H9 (cell line): ENCODE measurements around the gene SPANXA1. TPM values are rescaled to one million over a fixed set of nuclear protein-coding genes. Genes with fewer than 3 reads are reported as not detected.
"Not testable (repeated sequence)": the region's sequence is repeated elsewhere in the genome, so short reads cannot be mapped to it uniquely, and the experiment has no call there.

ENCODE experiments used
- DNase-seq: peaks from one replicate; pipeline ENCODE4 v3.0.0-alpha.2; 2017
- H2AFZ ChIP-seq: one replicate; pipeline ENCODE4 v1.6.1; 2013; ENCODE audit warnings: mild to moderate bottlenecking, low read length, control low read depth, moderate library complexity
- H2AK5ac ChIP-seq: 2 replicates; pipeline ENCODE4 v1.6.1; 2013; ENCODE audit warnings: low read length, control low read depth, mixed read lengths; ENCODE audit not compliant: insufficient read length
- H2BK120ac ChIP-seq: one replicate; pipeline ENCODE4 v1.6.1; 2013; ENCODE audit warnings: low read depth, mild to moderate bottlenecking, low read length, control low read depth, inconsistent platforms; ENCODE audit not compliant: poor library complexity, severe bottlenecking
- H2BK12ac ChIP-seq: 2 replicates; pipeline ENCODE4 v1.6.1; 2013; ENCODE audit warnings: low read length, control low read depth, mixed read lengths, low read depth; ENCODE audit not compliant: insufficient read length
- H2BK15ac ChIP-seq: 2 replicates; pipeline ENCODE4 v1.6.1; 2013; ENCODE audit warnings: low read depth, low read length, control low read depth
- H2BK20ac ChIP-seq: one replicate; pipeline ENCODE4 v1.6.1; 2013; ENCODE audit warnings: low read depth, mild to moderate bottlenecking, low read length, control low read depth, inconsistent platforms; ENCODE audit not compliant: poor library complexity, severe bottlenecking
- H2BK5ac ChIP-seq: 2 replicates; pipeline ENCODE4 v1.6.1; 2013; ENCODE audit warnings: low read length, control low read depth, mixed read lengths; ENCODE audit not compliant: insufficient read length
- H3K14ac ChIP-seq: 2 replicates; pipeline ENCODE4 v1.6.1; 2013; ENCODE audit warnings: low read length, control low read depth; ENCODE audit not compliant: insufficient read depth
- H3K18ac ChIP-seq: 2 replicates; pipeline ENCODE4 v1.6.1; 2013; ENCODE audit warnings: low read depth, mild to moderate bottlenecking, mixed read lengths, low read length, control low read depth; ENCODE audit not compliant: insufficient read length
- H3K23ac ChIP-seq: 2 replicates; pipeline ENCODE4 v1.6.1; 2013; ENCODE audit warnings: low read length, control low read depth, mixed read lengths, low read depth; ENCODE audit not compliant: insufficient read length
- H3K23me2 ChIP-seq: 2 replicates; pipeline ENCODE4 v1.6.1; 2013; ENCODE audit warnings: low read depth, mild to moderate bottlenecking, mixed read lengths, low read length, control low read depth; ENCODE audit not compliant: insufficient read length, poor library complexity, severe bottlenecking
- H3K27ac ChIP-seq: 2 replicates; pipeline ENCODE4 v1.5.1; 2013; ENCODE audit warnings: low read length, control low read depth, mixed read lengths, low read depth; ENCODE audit not compliant: insufficient read length
- H3K27me3 ChIP-seq: 2 replicates; pipeline ENCODE4 v1.6.1; 2013; ENCODE audit warnings: low read length, control low read depth, inconsistent platforms; ENCODE audit not compliant: insufficient read depth
- H3K4ac ChIP-seq: 2 replicates; pipeline ENCODE4 v1.6.1; 2013; ENCODE audit warnings: low read depth, mild to moderate bottlenecking, control low read depth, inconsistent platforms, low read length, moderate library complexity
- H3K4me1 ChIP-seq: 2 replicates; pipeline ENCODE4 v1.6.1; 2013; ENCODE audit warnings: low read length, control low read depth, inconsistent platforms; ENCODE audit not compliant: insufficient read depth
- H3K4me2 ChIP-seq: 2 replicates; pipeline ENCODE4 v1.6.1; 2013; ENCODE audit warnings: low read length, control low read depth, mixed read lengths; ENCODE audit not compliant: insufficient read length, insufficient read depth
- H3K56ac ChIP-seq: 2 replicates; pipeline ENCODE4 v1.6.1; 2013; ENCODE audit warnings: low read depth, mild to moderate bottlenecking, mixed read lengths, low read length, control low read depth; ENCODE audit not compliant: insufficient read length
- H3K79me1 ChIP-seq: 2 replicates; pipeline ENCODE4 v1.6.1; 2013; ENCODE audit warnings: low read depth, mild to moderate bottlenecking, moderate library complexity, low read length, control low read depth, inconsistent platforms; ENCODE audit not compliant: insufficient read depth, poor library complexity, severe bottlenecking
- H3K79me2 ChIP-seq: 2 replicates; pipeline ENCODE4 v1.6.1; 2013; ENCODE audit warnings: low read length, control low read depth, inconsistent platforms; ENCODE audit not compliant: insufficient read depth
- H3K9ac ChIP-seq: 2 replicates; pipeline ENCODE4 v1.6.1; 2013; ENCODE audit warnings: low read length, control low read depth, mixed read lengths; ENCODE audit not compliant: insufficient read length; ENCODE audit errors: extremely low read depth
- H3K9me3 ChIP-seq: one replicate; pipeline ENCODE4 v1.6.1; 2013; ENCODE audit warnings: low read depth, low read length, inconsistent platforms; ENCODE audit not compliant: control insufficient read depth
- H3T11ph ChIP-seq: one replicate; pipeline ENCODE4 v1.6.1; 2013; ENCODE audit warnings: mild to moderate bottlenecking, low read length, control low read depth, inconsistent platforms
- H4K20me1 ChIP-seq: one replicate; pipeline ENCODE4 v1.6.1; 2013; ENCODE audit not compliant: control insufficient read depth, insufficient read length, insufficient read depth
- H4K5ac ChIP-seq: 2 replicates; pipeline ENCODE4 v1.6.1; 2013; ENCODE audit warnings: low read depth, mild to moderate bottlenecking, mixed read lengths, low read length, control low read depth; ENCODE audit not compliant: insufficient read length
- H4K8ac ChIP-seq: replicated peaks from 2 replicates; pipeline ENCODE4 v1.6.1; 2013; ENCODE audit warnings: low read length, control low read depth, mixed read lengths, low read depth; ENCODE audit not compliant: insufficient read length
- H4K91ac ChIP-seq: 2 replicates; pipeline ENCODE4 v1.6.1; 2013; ENCODE audit warnings: low read depth, mild to moderate bottlenecking, moderate library complexity, mixed read lengths, low read length, control low read depth; ENCODE audit not compliant: insufficient read length
- H3K27ac Mint-ChIP-seq, 3 experiments: 2 replicates in 2 of 3; 3 replicates in 1 of 3; pipeline ENCODE4 v1.8.0; 2020 to 2021; ENCODE audit warnings: mixed read lengths in 3 of 3, mild to moderate bottlenecking in 1 of 3, moderate library complexity in 1 of 3
- H3K27me3 Mint-ChIP-seq: 2 replicates; pipeline ENCODE4 v1.8.0; 2021; ENCODE audit warnings: low read depth, mild to moderate bottlenecking, moderate library complexity, mixed read lengths
- H3K36me3 Mint-ChIP-seq, 3 experiments: 2 replicates in 2 of 3; 3 replicates in 1 of 3; pipeline ENCODE4 v1.8.0; 2020 to 2021; ENCODE audit warnings: low read depth in 3 of 3, mixed read lengths in 3 of 3; ENCODE audit not compliant: insufficient read depth in 1 of 3
- H3K4me1 Mint-ChIP-seq, 2 experiments: 2 replicates each; pipeline ENCODE4 v1.8.0; 2020; ENCODE audit warnings: mixed read lengths in 2 of 2
- H3K4me3 Mint-ChIP-seq, 2 experiments: 2 replicates in 1 of 2; 3 replicates in 1 of 2; pipeline ENCODE4 v1.8.0; 2020 to 2021; ENCODE audit warnings: mild to moderate bottlenecking in 2 of 2, mixed read lengths in 2 of 2, moderate library complexity in 1 of 2
- H3K9me3 Mint-ChIP-seq, 2 experiments: 2 replicates in 1 of 2; 3 replicates in 1 of 2; pipeline ENCODE4 v1.8.0; 2020; ENCODE audit warnings: mild to moderate bottlenecking in 2 of 2, mixed read lengths in 2 of 2, moderate library complexity in 1 of 2
- CTCF ChIP-seq: fragments of 200-600 bp; sonication (generic); conservative IDR thresholded peaks from 3 replicates; pipeline ENCODE4 v1.8.0; 2021; ENCODE audit warnings: antibody characterized with exemption, mild to moderate bottlenecking
- WGBS: extraction: QIAGEN DNeasy Blood & Tissue Kit; methylation state at CpG from one replicate; pipeline ENCODE4 v1.1.7; 2013; ENCODE audit warnings: missing lambda C conversion rate, low lambda C conversion rate, mixed read lengths; ENCODE audit not compliant: insufficient read length; ENCODE audit errors: extremely low coverage; 5-methylcytosine and 5-hydroxymethylcytosine counted together
- total RNA-seq: library from RNA; stranded (reverse); gene quantifications from 2 replicates; pipeline ENCODE4 v1.2.1, GENCODE V29; 2021

The SPANXA1 gene
- total RNA-seq, 1 experiment from 2014 or later: not detected

- no peak overlapping the region for H3T11ph ChIP-seq
- no peak overlapping the region for H3K27ac Mint-ChIP-seq
- H4K20me1 ChIP-seq: no peaks in the 10 kb centered on the region
- H3K4me1 Mint-ChIP-seq: peaks cover 0 to 5% of the 10 kb centered on the region in 2 experiments; a peak in 1 of 4 replicates
- H3K36me3 Mint-ChIP-seq: 0 out of 7 replicates have a peak, but pooled peaks cover 0 to 2% (median 1%) of the 10 kb centered on the region in 3 experiments
- no peak overlapping the region for H2BK120ac ChIP-seq
- no peak overlapping the region for H2BK12ac ChIP-seq
- H3K4me1 ChIP-seq: no peaks in the 10 kb centered on the region
- WGBS: no CpG with 5 or more reads among the region's 1 CpG
- no peak overlapping the region for H3K4me2 ChIP-seq
- peaks cover 11% of the 10 kb centered on the region for H3K9me3 ChIP-seq
- H3K56ac ChIP-seq: no peak overlapping the region
- no peaks in the 10 kb centered on the region for H3K79me2 ChIP-seq
- H3K14ac ChIP-seq: no peak overlapping the region
- H2BK20ac ChIP-seq: no peak overlapping the region
- H3K79me1 ChIP-seq: no peaks in the 10 kb centered on the region
- H2BK5ac ChIP-seq: no peak overlapping the region
- H2BK15ac ChIP-seq: no peak overlapping the region
- no peak overlapping the region for H3K18ac ChIP-seq
- no peaks in the 10 kb centered on the region for H3K23me2 ChIP-seq
- DNase-seq: no peak
- no peaks in the 10 kb centered on the region for H3K27me3 ChIP-seq
- peaks cover 49 to 56% of the 10 kb centered on the region in 2 experiments for H3K9me3 Mint-ChIP-seq
- H4K91ac ChIP-seq: no peak overlapping the region
- no peak overlapping the region for H3K4ac ChIP-seq
- no peak overlapping the region for H3K27ac ChIP-seq
- H3K27me3 Mint-ChIP-seq: peaks cover 2% of the 10 kb centered on the region; the same call in 1 of the 2 replicates
- H2AK5ac ChIP-seq: no peak overlapping the region
- no peak overlapping the region for H3K23ac ChIP-seq
- H3K4me3 Mint-ChIP-seq: no peak overlapping the region
- no peak overlapping the region for H2AFZ ChIP-seq
- H4K5ac ChIP-seq: no peak overlapping the region
- no peak for TF ChIP-seq CTCF
- no peak overlapping the region for H4K8ac ChIP-seq
- no peak overlapping the region for H3K9ac ChIP-seq
Measured at GRCh38 chrX:141609111-141609510, 24.6 kb upstream of the SPANXA1 start.

GRCh38 chrX:141589408-141589807 is 4.9 kb upstream of the SPANXA1 start, which contains the start of gene SPANXA2:
TSS of gene SPANXA2 (plus strand) at chrX:141589708. CDS start at chrX:141589768, 60 bp downstream.
- not testable (repeated sequence) for H4K91ac ChIP-seq, H3K14ac ChIP-seq, DNase-seq, H3K9me3 Mint-ChIP-seq, H3K27ac ChIP-seq, H3K27me3 ChIP-seq, H3K4ac ChIP-seq, H3K27ac Mint-ChIP-seq, H3K9me3 ChIP-seq, H3K4me1 Mint-ChIP-seq, H4K8ac ChIP-seq, H3T11ph ChIP-seq, H3K23me2 ChIP-seq, H2BK15ac ChIP-seq, H3K18ac ChIP-seq, H3K4me2 ChIP-seq, H2BK5ac ChIP-seq, H3K56ac ChIP-seq, H3K79me1 ChIP-seq, H4K20me1 ChIP-seq, H3K4me3 Mint-ChIP-seq, H3K4me1 ChIP-seq, H2AFZ ChIP-seq, H2BK20ac ChIP-seq, H3K36me3 Mint-ChIP-seq, H2BK12ac ChIP-seq, H2AK5ac ChIP-seq, H3K9ac ChIP-seq, H3K23ac ChIP-seq, H3K27me3 Mint-ChIP-seq, H4K5ac ChIP-seq, H3K79me2 ChIP-seq, H2BK120ac ChIP-seq
- no CpG with 5 or more reads among the region's 10 CpGs for WGBS
